A204.1 (cell line): Measurements from ENCODE around the gene SPATA6.

Experiments used
- FAIRE-seq: peaks from 2 replicates; lab custom pipeline; 2012; peaks lifted over from hg19 to GRCh38; lab: Jason Lieb, UNC

Gene SPATA6

GRCh38 chr1:48251323-48251722 is 220.7 kb downstream of the SPATA6 start:
- FAIRE-seq, result no peak

GRCh38 chr1:48250572-48250971 is 221.4 kb downstream of the SPATA6 start:
- FAIRE-seq, result no peak

GRCh38 chr1:48249868-48250267 is 222.1 kb downstream of the SPATA6 start:
- no peak for FAIRE-seq

GRCh38 chr1:48248356-48248755 is 223.6 kb downstream of the SPATA6 start:
- FAIRE-seq, result no peak

GRCh38 chr1:48246727-48247126 is 225.3 kb downstream of the SPATA6 start:
- no peak for FAIRE-seq
